SK-N-SH treated with all-trans-retinoic acid at 6 μM for 48 hours (cell line): ENCODE data around the gene LRGUK.

ENCODE experiments used
- ATAC-seq: fragments of 200-7000 bp; cut with Tn5 transposase; 3 replicates; pipeline ENCODE4 v1.9.1; 2020; ENCODE audit warnings: mild to moderate bottlenecking, moderate library complexity
- ARNTL ChIP-seq: fragments of 450-650 bp; formaldehyde crosslinking; IDR thresholded peaks from 2 replicates; pipeline ENCODE4 v1.5.0; 2020; ENCODE audit warnings: low read depth, mild to moderate bottlenecking, moderate library complexity, borderline replicate concordance
- BACH2 ChIP-seq: fragments of 250-450 bp; sonication (Bioruptor Pico); IDR thresholded peaks from 2 replicates; pipeline ENCODE4 v1.9.0; 2021; ENCODE audit warnings: mild to moderate bottlenecking, borderline replicate concordance
- CREB5 ChIP-seq: fragments of 250-450 bp; sonication (Bioruptor Pico); IDR thresholded peaks from 2 replicates; pipeline ENCODE4 v1.5.1; 2020; ENCODE audit warnings: low read depth, mild to moderate bottlenecking, moderate library complexity
- CSDC2 ChIP-seq: fragments of 250-450 bp; sonication (Bioruptor Pico); IDR thresholded peaks from 2 replicates; pipeline ENCODE4 v1.5.0; 2020; ENCODE audit warnings: mild to moderate bottlenecking, moderate library complexity
- ESRRG ChIP-seq: fragments of 250-450 bp; sonication (Bioruptor Pico); IDR thresholded peaks from 2 replicates; pipeline ENCODE4 v1.6.1; 2021; ENCODE audit warnings: mild to moderate bottlenecking
- GLIS3 ChIP-seq: fragments of 250-450 bp; sonication (Bioruptor Pico); IDR thresholded peaks from 2 replicates; pipeline ENCODE4 v1.5.0; 2020; ENCODE audit warnings: mild to moderate bottlenecking, moderate library complexity
- ISL1 ChIP-seq: fragments of 250-450 bp; sonication (Bioruptor Pico); IDR thresholded peaks from 2 replicates; pipeline ENCODE4 v2.1.2; 2022; ENCODE audit warnings: mild to moderate bottlenecking, moderate library complexity
- OSR1 ChIP-seq: fragments of 250-450 bp; sonication (Bioruptor Pico); IDR thresholded peaks from 2 replicates; pipeline ENCODE4 v1.8.0; 2022; ENCODE audit warnings: moderate library complexity, mild to moderate bottlenecking, inconsistent platforms
- PATZ1 ChIP-seq: fragments of 250-450 bp; sonication (Bioruptor Pico); IDR thresholded peaks from 2 replicates; pipeline ENCODE4 v1.8.0; 2020; ENCODE audit warnings: mild to moderate bottlenecking, moderate library complexity, borderline replicate concordance
- POU6F1 ChIP-seq: fragments of 250-450 bp; sonication (Bioruptor Pico); IDR thresholded peaks from 2 replicates; pipeline ENCODE4 v1.8.0; 2021; ENCODE audit warnings: low read depth, mild to moderate bottlenecking, moderate library complexity, borderline replicate concordance
- PPARA ChIP-seq: fragments of 250-450 bp; sonication (Bioruptor Pico); IDR thresholded peaks from 2 replicates; pipeline ENCODE4 v1.5.0; 2020; ENCODE audit warnings: mild to moderate bottlenecking, borderline replicate concordance
- RARB ChIP-seq: fragments of 250-450 bp; sonication (Bioruptor Pico); IDR thresholded peaks from 2 replicates; pipeline ENCODE4 v1.8.0; 2021; ENCODE audit warnings: mild to moderate bottlenecking, moderate library complexity
- SNAI2 ChIP-seq: fragments of 250-450 bp; sonication (Bioruptor Pico); IDR thresholded peaks from 2 replicates; pipeline ENCODE4 v1.5.0; 2020; ENCODE audit warnings: mild to moderate bottlenecking, moderate library complexity
- TCF4 ChIP-seq: fragments of 250-450 bp; sonication (Bioruptor Pico); IDR thresholded peaks from 2 replicates; pipeline ENCODE4 v1.8.0; 2021; ENCODE audit warnings: mild to moderate bottlenecking, moderate library complexity, borderline replicate concordance
- TOX ChIP-seq: fragments of 250-450 bp; sonication (Bioruptor Pico); IDR thresholded peaks from 2 replicates; pipeline ENCODE4 v1.8.0; 2021; ENCODE audit warnings: mild to moderate bottlenecking, moderate library complexity, borderline replicate concordance
- TSHZ2 ChIP-seq: fragments of 250-450 bp; sonication (Bioruptor Pico); IDR thresholded peaks from 2 replicates; pipeline ENCODE4 v1.5.0; 2020; ENCODE audit warnings: mild to moderate bottlenecking, moderate library complexity
- ZC3H10 ChIP-seq: fragments of 250-450 bp; sonication (Bioruptor Pico); IDR thresholded peaks from 2 replicates; pipeline ENCODE4 v1.5.1; 2021; ENCODE audit warnings: mild to moderate bottlenecking, moderate library complexity
- ZFP3 ChIP-seq: fragments of 250-450 bp; sonication (Bioruptor Pico); IDR thresholded peaks from 2 replicates; pipeline ENCODE4 v1.5.0; 2020; ENCODE audit warnings: mild to moderate bottlenecking, moderate library complexity
- ZFP30 ChIP-seq: fragments of 450-650 bp; formaldehyde crosslinking; IDR thresholded peaks from 2 replicates; pipeline ENCODE4 v1.5.0; 2022; ENCODE audit warnings: mild to moderate bottlenecking, moderate library complexity
- ZNF565 ChIP-seq: fragments of 450-650 bp; formaldehyde crosslinking; conservative IDR thresholded peaks from 2 replicates; pipeline ENCODE4 v1.5.0; 2020; ENCODE audit warnings: low read depth, mild to moderate bottlenecking, moderate library complexity
- ZNF70 ChIP-seq: fragments of 450-650 bp; formaldehyde crosslinking; IDR thresholded peaks from 2 replicates; pipeline ENCODE4 v1.5.0; 2020; ENCODE audit warnings: mild to moderate bottlenecking, moderate library complexity
- ZNF8 ChIP-seq: fragments of 450-650 bp; formaldehyde crosslinking; IDR thresholded peaks from 2 replicates; pipeline ENCODE4 v1.5.0; 2020; ENCODE audit warnings: mild to moderate bottlenecking, moderate library complexity

LRGUK gene

GRCh38 chr7:134188311-134188710 is 61.2 kb downstream of the LRGUK start:
- ATAC-seq = no peak
- TF ChIP-seq BACH2 (CRISPR knock-in tag) (no peak), PATZ1 (CRISPR knock-in tag) (no peak), RARB (CRISPR knock-in tag) (no peak), CREB5 (CRISPR knock-in tag) (no peak), ZFP30 (no peak), ESRRG (CRISPR knock-in tag) (no peak), GLIS3 (CRISPR knock-in tag) (no peak), TCF4 (no peak), PPARA (CRISPR knock-in tag) (no peak), ZNF565 (no peak), ISL1 (CRISPR knock-in tag) (no peak), ARNTL (CRISPR knock-in tag) (no peak), OSR1 (CRISPR knock-in tag) (no peak), POU6F1 (CRISPR knock-in tag) (no peak), ZFP3 (CRISPR knock-in tag) (no peak), ZNF8 (CRISPR knock-in tag) (no peak)

GRCh38 chr7:134189559-134189958 is 62.4 kb downstream of the LRGUK start:
- TF ChIP-seq ZFP3 (CRISPR knock-in tag) (no peak), GLIS3 (CRISPR knock-in tag) (no peak), OSR1 (CRISPR knock-in tag) (no peak), ZNF8 (CRISPR knock-in tag) (no peak), TOX (CRISPR knock-in tag) (no peak), ZFP30 (no peak), SNAI2 (CRISPR knock-in tag) (no peak), ZNF70 (no peak), CREB5 (CRISPR knock-in tag) (no peak), ZNF565 (no peak), TSHZ2 (CRISPR knock-in tag) (no peak), ESRRG (CRISPR knock-in tag) (no peak), RARB (CRISPR knock-in tag) (no peak), CSDC2 (no peak)
- ATAC-seq = no peak

GRCh38 chr7:134191876-134192275 is 64.7 kb downstream of the LRGUK start:
- ATAC-seq = no peak
- TF ChIP-seq ARNTL (CRISPR knock-in tag) (no peak), ZNF565 (no peak), ZNF8 (CRISPR knock-in tag) (no peak), PATZ1 (CRISPR knock-in tag) (no peak), ESRRG (CRISPR knock-in tag) (no peak), POU6F1 (CRISPR knock-in tag) (no peak), ZFP3 (CRISPR knock-in tag) (no peak), TCF4 (no peak), SNAI2 (CRISPR knock-in tag) (no peak), ZFP30 (no peak), RARB (CRISPR knock-in tag) (no peak), GLIS3 (CRISPR knock-in tag) (no peak), ZNF70 (no peak), CREB5 (CRISPR knock-in tag) (no peak), CSDC2 (no peak), ZC3H10 (CRISPR knock-in tag) (no peak), TOX (CRISPR knock-in tag) (no peak)
